ENCODE data around the gene ASAH2B. TPM values are rescaled to one million over a fixed set of nuclear protein-coding genes. Genes with fewer than 3 reads are reported as not detected.

Gene ASAH2B
- total RNA-seq, 2 donors from 2014 or later, result 3.7 to 4.1 TPM

- intact Hi-C loops (cut with DNase I), result no loop called here
- DNase-seq (no peak), ATAC-seq (peak; percentile 54 to 81)
Measured at GRCh38 chr10:50788951-50789945, 49.5 kb downstream of the ASAH2B start.

- intact Hi-C loops (cut with DNase I), result no loop called here
- no peak for DNase-seq
- ATAC-seq, result no peak
Measured at GRCh38 chr10:50794490-50794889, 54.8 kb downstream of the ASAH2B start.

- no peak for DNase-seq
- no peak for ATAC-seq
- intact Hi-C loops (cut with DNase I), result no loop called here
Measured at GRCh38 chr10:50796693-50797092, 57.0 kb downstream of the ASAH2B start.

GRCh38 chr10:50798297-50798696 is 58.6 kb downstream of the ASAH2B start:
- DNase-seq (no peak), ATAC-seq (no peak)
- intact Hi-C loops (cut with DNase I), result no loop called here

GRCh38 chr10:50799595-50799994 is 59.9 kb downstream of the ASAH2B start:
- DNase-seq (no peak), ATAC-seq (no peak)
- intact Hi-C loops (cut with DNase I), result no loop called here

GRCh38 chr10:50805981-50806622 is 66.4 kb downstream of the ASAH2B start:
- no peak for ATAC-seq
- intact Hi-C loops (cut with DNase I), result no loop called here
- no peak for DNase-seq

GRCh38 chr10:50807851-50808776 is 68.4 kb downstream of the ASAH2B start:
- DNase-seq (no peak), ATAC-seq (no peak)
- intact Hi-C loops (cut with DNase I), result no loop called here

Other genes starting within 250 kb of the ASAH2B start
- 10 to 100 TPM; 22.4 to 24.4 TPM for gene SGMS1, start 116.0 kb upstream of the ASAH2B start, total RNA-seq
- gene A1CF, start 145.7 kb downstream of the ASAH2B start, total RNA-seq, result not detected

Measured in left cardiac atrium (tissue), 4 donors.